ENCODE results near the gene LAMTOR4. TPM values are rescaled to one million over a fixed set of nuclear protein-coding genes. Genes with fewer than 3 reads are reported as not detected.

LAMTOR4 gene
- 79.1 TPM for polyA plus RNA-seq (2013, experiment 1 of 2; ENCODE audit: insufficient read length)
- polyA plus RNA-seq (2013, experiment 2 of 2; ENCODE audit: insufficient read length), result 87.2 TPM

DNA sequence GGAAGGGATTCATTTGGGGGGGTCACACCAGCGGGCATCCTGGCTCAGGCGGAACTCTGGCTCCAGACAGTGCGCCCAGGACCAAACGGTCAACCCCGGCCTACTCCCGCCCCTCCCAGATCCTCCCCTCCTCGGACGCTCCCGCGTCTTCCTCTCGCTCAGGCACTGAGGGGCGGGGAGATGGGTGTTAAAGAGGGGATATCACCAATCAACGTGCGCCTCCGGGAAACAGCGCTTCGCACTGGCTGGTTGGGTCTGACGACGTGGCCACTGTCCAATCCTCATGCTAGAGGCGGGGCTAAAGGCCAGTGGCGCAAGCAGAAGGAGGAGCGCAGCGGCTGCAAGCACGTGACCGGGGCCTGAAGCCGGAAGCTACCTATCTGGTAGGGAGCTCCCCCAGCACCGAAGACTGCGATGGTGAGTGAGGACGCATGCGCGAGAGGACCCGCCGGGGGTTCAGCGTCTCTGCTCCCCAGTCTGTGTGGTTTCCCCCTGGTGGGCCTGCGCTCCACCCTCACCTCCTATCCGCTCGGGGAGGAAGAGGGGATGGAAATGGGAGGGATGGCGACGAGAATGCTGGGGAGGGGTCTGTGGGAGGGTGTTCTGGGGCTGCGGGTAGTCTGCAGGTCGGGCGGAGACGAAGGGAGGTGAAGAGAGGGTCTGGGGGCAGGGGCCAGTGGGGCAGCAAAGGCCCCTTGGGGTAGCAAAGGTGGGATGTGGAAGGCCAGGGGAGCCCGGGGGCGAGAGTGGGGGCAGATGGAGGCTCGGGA lies at the start of gene LAMTOR4:
TSS of gene LAMTOR4 (plus strand) at position 360 of the 770 bp plus-strand sequence. CDS start at position 415, 55 bp downstream.
- peak; percentile 99 for DNase-seq

DNA sequence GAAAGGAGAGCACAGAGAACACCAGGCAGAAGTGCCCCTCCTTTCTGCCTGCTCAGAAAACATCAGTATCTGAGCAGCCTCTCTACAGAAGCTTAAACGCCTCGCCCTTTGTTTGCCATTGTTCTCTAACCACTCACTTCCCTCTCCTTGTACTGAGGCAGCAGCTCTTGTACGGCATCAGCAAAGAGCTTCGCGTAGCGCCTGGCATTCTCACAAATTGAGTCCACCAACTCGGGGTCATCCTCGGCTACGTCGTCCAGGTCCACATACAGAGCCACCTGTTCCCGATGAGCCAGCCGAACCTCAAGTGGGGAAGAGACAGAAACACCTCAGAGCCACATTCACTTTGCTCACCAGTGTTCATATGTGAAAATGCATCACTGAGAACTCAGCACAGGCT lies 49.3 kb upstream of the LAMTOR4 start:
- no peak for DNase-seq

DNA sequence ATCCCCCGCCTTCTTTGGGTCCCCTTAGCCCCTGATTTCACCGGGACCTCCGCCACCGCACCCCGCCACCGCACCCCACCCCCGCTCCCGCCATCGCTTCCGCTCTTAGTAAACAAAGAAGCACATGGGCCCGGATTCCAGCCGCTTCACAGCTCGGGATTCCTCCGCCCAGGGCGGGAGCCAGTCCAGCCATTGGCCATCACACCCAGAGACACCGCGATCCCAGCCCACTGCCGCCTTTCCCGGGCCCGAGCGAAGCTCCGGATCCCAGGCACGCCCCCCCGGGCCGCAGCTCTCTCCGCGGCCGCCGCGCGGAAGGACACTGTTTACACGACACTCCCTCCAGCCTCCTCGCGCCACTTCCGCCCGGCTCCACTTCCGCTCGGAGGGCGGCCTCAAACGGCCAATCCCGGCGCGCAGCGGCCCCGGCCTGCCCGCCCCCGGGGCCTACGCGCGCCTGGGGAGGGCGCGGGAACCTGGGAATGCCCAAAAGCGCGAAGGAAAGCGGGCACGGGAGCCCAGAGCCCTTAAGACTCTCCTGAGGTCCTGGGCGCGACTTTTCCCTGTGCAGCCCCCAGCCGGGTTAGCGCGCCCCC lies 48.2 kb upstream of the LAMTOR4 start:
- peak; percentile 99 for DNase-seq

DNA sequence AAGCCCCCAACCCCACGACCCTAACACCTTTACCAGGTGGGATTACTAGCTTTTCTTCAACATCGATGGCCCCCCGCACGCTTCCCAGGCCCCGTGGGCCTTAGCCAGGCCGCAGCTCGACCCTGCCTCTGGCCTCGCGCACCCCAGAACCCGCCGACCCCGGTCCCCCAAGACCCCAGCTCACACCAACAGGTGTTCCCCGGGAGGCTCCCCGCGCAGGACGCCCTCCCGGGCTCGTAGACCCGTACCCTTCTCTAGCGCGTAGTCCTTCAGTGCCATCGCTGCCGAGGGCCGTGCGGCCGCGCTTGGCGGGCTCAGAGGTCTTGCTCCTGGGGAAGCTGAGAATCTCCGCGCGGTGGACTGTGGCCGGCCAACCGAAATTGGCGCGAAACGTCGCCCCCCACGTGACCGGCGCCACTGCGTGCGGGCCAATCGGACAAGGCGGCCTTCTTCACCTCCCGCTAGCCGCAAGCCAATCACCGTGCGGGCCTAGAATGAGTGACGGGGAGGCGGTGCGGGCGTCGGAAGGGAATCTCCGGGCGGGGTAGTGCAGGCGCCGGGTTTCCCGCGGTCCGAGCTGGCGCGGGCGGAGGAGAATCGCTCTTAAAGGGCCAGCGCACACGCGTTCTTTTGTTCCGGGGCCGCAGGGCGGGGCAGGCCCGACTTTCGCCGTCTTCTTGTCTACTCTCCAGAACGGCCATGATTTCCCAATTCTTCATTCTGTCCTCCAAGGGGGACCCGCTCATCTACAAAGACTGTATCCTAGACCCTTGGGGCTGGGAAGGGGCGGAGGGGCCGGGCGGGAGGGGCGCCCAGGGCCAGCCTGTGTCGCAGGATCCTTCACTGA lies 47.5 kb upstream of the LAMTOR4 start, which contains the start of the genes AP4M1 and MCM7:
TSS of gene AP4M1 (plus strand) at position 628 of the 847 bp plus-strand sequence. CDS start at position 700, 72 bp downstream.
TSS of gene MCM7 (minus strand) at position 382 of the 847 bp plus-strand sequence. CDS start at position 279, 103 bp downstream.
- peak; percentile 100 for DNase-seq

DNA sequence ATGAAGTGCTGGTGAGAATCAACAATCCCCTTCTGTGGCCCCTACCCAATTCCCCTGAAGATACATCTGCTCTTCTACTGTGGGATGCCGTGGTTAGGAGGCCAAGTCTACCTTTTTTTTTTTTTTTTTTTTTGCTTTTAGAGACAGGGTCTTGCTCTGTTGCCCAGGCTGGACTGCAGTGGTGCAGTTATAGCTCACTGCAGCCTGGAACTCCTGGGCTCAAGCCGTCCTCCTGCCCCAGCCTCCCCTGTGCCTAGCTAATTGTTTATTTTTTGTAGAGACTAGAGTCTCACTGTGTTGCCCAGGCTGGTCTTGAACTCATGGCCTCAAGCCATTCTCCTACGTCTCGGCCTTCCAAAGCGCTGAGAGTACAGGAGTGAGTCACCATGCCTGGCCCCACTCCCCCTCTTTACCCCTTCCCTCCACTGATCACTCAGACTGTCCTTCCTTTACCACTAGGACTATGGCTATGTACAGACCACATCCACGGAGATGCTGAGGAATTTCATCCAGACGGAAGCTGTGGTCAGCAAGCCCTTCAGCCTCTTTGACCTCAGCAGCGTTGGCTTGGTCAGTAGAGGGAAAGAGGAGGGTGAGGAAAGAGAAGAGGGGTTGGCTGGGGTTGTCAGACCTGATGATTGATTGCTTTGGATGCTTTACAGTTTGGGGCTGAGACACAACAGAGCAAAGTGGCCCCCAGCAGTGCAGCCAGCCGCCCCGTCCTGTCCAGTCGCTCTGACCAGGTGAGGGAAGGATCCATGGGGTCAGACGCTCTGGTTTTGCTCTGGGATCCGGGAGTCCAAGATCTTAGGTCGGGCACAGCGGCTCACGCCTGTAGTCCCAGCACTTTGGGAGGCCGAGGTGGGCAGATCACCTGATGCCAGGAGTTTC lies 45.5 kb upstream of the LAMTOR4 start:
- peak; percentile 53 for DNase-seq

DNA sequence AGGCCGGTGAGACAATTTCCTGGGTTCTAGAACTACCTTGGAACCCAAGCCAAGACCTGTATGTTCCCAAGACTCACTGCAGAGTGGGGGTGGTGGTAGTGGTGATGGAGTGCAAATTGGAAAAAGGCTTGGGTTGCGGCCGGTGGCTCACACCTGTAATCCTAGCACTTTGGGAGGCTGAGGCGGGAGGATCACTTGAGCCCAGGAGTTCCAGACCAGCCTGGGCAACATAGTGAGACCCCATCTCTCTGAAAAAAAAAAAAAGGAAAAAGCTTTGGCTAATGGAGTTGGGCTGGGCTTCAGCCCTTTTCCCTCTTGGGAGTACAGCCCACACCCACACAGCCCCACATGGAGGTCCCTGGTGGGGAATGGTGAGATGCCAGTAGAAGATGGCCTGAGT lies 43.2 kb upstream of the LAMTOR4 start:
- no peak for DNase-seq

DNA sequence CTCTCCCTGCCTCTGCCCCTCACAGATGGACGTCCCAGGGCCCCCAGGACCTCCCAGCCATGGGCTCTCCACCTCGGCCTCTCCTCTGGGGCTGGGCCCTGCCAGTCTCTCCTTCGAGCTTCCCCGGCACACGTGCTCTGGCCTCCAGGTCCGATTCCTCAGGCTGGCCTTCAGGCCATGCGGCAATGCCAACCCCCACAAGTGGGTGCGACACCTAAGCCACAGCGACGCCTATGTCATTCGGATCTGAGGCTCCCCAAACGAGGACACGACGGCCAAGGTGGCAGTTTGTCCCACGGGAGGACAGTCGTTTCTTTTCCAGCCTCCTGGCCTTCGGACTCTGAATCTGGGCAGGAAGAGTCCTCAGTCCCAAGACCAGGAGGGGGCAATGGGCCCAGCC lies 42.1 kb upstream of the LAMTOR4 start:
- DNase-seq, result no peak

DNA sequence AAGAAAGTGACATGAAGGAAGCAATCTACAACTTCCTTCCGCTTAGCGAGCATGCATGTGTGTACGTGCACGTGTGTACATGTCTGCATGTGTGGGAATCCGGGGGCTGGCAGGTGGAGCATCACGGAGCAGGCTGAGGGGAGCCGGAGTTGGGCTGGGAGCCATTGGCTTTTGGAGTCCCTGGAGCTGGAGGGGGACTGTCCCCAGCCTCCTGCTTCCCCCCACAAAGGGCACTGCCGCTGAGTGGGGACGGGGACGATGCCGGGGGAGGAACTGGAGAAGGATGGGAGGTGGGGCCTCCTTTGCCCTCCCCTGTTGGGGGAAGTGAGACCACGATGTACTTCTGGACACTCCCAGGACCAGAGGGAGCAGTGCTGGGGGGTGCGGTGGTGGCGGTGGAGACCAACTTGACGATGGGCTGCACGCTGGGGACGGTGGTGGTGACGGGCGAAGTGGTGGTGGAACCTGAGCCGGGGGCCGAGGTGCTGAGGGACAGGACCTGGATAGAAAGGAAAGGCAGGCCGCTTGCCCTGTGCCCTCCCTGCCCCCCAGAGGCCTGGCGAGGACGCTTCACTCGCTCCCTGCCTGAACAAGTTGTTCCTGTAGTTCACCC lies 41.5 kb upstream of the LAMTOR4 start:
- no peak for DNase-seq

DNA sequence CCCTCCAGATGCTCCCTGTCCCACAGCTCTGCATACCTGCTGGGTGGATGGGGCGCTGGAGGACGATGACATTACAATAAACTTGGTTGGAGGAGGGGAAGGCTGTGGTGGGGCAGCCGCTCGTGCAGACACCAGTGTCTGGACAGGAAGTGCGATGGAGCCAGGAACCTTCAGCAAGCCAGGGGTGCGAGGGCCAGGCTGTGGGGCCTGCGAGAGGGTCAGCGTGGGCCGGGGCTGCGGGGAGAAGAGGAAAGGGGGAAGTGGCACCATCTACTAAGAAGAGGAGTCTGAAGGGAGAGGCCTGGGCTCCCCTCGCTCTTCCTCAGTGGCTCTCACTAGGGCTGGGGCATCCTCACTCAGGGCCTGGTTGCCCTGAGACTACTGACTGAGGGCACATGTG lies 40.8 kb upstream of the LAMTOR4 start:
- DNase-seq, result no peak

DNA sequence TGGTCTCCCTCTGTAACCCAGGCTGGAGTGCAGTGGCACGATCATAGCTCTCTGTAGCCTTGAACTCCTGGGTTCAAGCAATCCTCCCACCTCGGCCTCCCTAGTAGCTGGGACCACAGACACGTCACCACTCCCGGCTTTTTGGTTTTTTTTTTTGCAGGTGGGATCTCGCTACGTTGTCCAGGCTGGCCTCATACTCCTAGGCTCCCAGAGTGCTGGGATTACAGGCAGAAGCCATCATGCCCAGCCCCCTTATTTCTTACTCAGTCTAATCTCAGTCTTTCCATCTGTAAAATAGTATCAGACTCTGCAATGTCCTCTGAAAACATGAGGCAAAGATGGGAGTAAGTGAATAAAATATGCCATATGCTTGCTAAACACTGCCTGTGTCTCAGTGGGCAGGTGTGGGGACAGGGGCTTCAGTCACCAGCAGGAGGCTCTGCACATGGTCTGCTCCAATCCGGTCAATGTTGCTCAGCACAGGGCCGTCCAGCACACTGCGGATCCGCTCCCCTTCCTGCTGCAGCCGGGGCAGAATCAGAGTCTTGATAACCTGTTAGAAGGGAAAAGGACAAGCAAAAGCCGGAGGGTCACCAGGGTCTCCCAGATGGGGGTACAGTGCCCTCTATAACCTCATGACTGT lies 39.1 kb upstream of the LAMTOR4 start:
- no peak for DNase-seq

DNA sequence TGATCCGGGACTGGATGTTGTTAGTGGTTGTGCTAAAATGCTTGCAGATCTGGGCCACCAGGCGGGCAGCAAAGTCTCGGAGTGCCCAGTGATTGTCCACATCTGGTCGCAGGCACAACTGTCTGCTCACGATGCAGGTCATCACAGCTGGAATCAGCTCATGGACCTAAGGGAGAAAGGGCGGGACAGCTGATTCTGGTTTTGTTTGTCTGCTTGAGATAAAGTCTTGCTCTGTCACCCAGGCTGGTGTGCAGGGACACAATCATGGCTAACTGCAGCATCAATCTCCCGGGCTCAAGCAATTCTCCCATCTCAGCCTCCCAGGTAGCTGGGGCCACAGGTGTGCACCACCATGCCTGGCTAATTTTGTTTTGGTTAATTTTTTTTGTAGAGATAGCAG lies 37.6 kb upstream of the LAMTOR4 start:
- DNase-seq, result no peak

DNA sequence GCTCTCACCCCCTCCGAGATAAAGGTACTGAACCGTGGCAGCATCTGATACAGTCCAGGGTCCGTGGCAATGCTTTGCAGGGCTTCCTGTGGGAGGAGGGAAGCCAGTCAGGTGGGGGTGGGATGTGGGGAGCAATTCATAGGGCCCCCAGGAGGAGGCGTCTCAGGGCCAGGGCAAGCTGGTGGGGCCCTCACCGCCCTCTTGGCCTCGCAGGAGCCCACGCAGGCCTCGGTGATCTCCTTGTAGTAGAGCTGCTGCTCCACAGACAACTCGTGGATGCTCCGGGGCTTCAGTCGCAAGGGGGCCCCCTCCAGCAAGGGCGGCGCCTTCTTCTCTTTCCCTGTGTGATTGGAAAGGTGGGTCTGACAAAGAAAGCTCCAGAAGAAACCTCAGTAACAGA lies 36.8 kb upstream of the LAMTOR4 start:
- no peak for DNase-seq

DNA sequence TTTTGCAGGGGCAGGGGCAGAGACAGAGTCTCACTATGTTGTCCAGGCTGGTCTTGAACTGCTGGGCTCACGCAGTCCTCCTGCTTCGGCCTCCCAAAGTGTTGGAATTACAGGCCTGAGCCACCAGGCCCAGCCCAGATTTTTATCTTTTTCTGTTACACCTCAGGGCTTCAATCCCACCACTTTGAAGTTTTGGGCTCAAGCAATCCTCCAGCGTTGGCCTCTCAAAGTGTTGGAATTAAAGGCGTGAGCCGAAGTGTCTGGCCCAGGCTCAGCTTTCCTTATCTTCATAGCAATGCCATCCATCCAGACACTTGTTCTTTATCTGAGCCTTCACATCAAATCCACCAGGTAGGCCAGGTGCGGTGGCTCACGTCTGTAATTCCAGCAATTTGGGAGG lies 33.7 kb upstream of the LAMTOR4 start:
- no peak for DNase-seq

DNA sequence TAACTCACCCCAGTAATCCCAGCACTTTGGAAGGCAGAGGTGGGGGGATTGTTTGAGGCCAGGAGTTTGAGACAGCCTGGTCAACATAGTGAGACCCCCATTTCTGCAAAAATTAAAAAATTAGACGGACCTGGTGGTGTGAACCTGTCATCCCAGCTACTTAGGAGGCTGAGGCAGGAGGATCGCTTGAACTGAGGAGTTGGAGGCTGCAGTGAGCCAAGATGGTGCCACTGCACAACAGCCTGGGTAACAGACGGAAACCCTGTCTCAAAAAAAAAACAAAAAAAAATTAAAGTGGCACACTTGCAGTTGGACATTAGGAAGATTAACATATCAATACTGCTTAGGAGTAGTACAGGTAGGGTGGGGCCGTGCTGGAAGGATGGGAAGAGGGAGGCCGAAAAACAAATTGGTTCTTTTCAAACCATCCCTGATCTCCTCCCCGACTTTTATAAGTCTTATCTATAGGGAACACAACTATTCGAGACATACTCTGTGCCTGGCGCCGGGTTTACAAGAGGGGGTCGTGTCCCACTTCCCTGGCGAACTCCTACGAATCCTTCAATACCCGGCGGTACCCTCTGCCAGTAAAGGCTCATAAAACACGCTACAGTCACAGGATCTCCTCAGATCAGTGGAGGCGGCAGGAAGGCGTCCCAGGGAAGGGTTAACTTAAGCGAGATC lies 30.2 kb upstream of the LAMTOR4 start:
- no peak for DNase-seq

DNA sequence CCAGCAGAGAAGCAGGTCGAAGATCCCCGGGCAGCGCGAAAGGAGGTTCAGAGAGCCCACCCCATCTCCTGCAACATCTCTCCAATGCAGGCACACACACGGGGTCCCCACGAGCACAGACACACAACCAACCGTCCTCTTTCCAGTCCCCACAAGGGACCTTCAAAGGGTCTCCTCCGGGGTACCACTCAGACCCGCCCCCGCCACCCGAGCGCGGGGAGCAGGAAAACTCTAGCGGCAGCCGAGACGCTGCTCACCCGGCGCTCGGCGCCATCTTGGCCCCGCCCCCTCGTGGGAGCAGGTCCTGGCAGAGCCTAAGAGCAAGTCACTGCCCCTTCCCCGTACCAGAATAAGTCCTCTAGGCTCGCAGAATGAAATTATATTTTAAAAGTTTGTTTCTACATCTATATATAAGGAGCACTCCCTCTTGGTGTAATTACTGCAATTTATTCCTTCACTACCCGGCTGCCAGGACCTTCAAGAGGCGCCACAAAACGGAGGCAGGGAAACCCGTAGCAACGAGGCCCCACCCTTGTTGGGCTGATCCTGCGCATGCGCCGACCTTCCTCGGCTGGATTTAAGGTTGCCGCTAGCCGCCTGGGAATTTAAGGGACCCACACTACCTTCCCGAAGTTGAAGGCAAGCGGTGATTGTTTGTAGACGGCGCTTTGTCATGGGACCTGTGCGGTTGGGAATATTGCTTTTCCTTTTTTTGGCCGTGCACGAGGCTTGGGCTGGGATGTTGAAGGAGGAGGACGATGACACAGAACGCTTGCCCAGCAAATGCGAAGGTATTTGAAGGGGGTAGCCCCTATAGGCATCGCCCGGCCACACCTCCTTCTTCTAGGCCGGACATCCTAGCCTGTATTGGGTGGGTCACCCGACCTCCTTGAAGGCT lies 29.4 kb upstream of the LAMTOR4 start, which contains the start of the genes CNPY4 and TAF6:
TSS of gene CNPY4 (plus strand) at position 563 of the 898 bp plus-strand sequence. CDS start at position 674, 111 bp downstream.
TSS of gene TAF6 (minus strand) at position 287 of the 898 bp plus-strand sequence. CDS start 5,149 bp downstream, outside the sequence.
- peak; percentile 94 for DNase-seq

DNA sequence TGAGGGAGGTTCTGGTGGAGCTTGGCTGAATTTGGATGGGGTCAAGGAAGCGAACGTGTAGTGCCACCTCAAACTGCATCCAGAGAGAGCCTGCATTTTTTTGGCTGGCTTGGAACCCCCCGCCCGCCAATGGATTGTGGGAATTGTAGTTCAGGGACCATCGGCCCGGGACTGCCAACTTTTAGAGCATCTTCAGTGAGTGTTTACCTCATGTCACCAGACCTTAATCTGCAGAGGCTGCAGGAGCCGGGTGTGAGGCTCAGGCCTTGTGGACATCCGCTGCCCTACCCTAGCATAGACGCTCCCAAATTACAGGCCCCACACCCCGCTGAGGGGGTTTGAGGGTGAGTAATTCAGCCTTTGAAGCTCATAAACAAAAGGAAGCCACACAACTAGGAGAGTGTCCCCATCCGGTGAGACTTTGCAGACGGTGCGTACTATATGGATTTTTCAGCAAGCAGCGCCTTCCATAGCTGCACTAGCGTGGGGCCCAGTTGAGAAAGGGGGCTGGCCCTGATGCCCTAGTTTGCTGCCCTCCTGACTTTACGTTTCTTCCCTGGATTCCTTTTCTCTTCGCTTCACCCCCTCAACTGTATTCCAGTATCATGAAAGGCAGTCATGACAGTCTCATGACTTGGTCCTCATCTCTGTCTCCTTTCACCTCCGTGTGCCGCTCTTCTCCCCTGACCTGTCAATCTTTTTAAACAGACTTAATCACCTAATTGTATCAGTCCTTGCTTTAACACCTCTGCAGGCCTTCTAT lies 28.6 kb upstream of the LAMTOR4 start:
- DNase-seq, result peak; percentile 64

DNA sequence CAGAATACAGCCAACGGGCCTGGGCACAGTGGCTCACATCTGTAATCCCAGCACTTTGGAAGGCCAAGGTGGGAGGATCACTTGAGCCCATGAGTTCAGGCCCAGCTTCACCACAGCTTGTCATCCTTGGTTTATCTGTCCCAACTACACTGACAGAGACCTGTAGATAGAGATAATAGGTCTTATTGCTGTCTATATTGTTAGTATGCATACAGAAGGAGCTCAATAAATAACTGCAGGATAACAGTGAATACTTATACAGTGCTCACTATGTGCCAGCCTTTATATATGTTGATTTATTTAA lies 28.0 kb upstream of the LAMTOR4 start:
- DNase-seq, result no peak

DNA sequence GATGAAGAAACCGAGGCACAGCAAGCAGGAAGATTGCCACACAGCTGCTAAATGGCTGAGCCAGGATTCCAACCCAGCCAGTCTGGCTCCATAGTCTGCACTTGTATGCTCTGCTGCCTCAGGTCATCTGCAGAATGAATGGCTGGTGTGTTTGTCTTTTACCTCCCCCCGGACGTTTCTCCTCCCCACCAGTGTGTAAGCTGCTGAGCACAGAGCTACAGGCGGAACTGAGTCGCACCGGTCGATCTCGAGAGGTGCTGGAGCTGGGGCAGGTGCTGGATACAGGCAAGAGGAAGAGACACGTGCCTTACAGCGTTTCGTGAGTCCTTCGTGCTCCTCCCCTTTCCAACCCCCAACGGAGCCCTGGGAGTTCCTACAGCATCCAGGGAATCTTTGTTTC lies 26.7 kb upstream of the LAMTOR4 start:
- no peak for DNase-seq

Measured in fibroblast of skin of abdomen (primary cell).